ENCODE data around the gene HOXA4.

The HOXA4 gene

DNA sequence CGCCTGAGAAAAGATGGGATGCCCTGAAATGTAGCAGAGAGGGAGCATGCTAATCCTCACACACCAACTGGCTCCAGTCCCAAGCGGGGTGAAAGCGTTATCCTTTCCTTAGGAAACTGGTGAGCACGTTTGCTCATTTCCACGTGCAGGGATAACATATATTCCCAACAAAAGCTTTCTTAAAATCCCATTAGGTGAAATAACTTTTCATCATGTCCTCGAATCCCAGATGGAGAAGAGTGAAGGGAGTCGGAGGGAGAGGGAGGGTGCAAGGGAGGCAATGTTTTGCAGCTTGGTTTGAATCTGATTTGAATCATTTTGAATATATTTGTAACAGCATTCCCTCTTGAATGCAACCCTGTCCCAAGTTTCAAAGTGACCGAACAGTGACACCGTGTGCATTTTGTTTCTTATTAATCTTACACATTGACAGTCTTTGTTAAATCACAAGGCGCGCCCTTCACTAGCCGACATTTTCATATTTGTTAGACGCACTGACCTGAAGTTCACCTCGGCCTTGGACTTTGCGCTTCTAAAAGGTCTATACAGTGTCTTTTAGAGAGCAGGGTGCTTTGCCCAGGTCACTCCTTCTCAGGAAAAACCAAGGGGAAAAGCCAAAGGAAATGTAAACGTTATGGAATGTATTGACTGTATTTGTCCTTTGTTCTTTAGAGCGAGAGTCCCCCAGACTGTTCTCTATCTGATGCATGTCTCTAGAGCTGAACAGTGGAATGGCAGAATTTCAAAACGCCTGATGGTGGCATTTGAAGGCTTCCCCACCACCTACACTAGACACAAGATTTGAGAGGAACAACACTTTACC, 3.1 kb upstream of the HOXA4 start:
- DNase-seq (ENCODE audit: low read depth), result no peak

- DNase-seq (ENCODE audit: low read depth), result no peak
Observed at GRCh38 chr7:27132978-27133377, 2.4 kb upstream of the HOXA4 start.

DNA sequence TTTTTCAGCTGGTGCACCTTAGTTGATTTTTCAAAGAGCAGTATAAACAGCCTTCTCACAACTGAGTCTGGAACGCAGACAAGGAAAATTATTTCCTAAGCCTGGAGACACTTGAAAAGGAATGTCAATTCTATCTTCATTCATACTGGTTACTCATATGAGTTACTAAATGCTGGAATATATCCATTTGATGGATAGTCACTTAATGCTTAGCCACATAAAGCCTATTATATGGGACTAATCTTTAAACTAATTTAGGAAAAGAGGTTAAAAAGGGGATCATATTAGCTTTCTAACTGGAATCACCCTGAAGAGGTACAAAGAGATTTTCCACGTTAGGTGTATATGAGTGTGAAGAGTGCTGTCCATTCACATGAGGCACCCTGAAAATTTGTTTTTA, 1.7 kb upstream of the HOXA4 start:
- no peak for DNase-seq (ENCODE audit: low read depth)

- DNase-seq (ENCODE audit: low read depth), result no peak
Observed at GRCh38 chr7:27131390-27131819, 848 bp upstream of the HOXA4 start.

GRCh38 chr7:27129729-27130539, 623 bp downstream of the HOXA4 start:
- no peak for DNase-seq (ENCODE audit: low read depth)

DNA sequence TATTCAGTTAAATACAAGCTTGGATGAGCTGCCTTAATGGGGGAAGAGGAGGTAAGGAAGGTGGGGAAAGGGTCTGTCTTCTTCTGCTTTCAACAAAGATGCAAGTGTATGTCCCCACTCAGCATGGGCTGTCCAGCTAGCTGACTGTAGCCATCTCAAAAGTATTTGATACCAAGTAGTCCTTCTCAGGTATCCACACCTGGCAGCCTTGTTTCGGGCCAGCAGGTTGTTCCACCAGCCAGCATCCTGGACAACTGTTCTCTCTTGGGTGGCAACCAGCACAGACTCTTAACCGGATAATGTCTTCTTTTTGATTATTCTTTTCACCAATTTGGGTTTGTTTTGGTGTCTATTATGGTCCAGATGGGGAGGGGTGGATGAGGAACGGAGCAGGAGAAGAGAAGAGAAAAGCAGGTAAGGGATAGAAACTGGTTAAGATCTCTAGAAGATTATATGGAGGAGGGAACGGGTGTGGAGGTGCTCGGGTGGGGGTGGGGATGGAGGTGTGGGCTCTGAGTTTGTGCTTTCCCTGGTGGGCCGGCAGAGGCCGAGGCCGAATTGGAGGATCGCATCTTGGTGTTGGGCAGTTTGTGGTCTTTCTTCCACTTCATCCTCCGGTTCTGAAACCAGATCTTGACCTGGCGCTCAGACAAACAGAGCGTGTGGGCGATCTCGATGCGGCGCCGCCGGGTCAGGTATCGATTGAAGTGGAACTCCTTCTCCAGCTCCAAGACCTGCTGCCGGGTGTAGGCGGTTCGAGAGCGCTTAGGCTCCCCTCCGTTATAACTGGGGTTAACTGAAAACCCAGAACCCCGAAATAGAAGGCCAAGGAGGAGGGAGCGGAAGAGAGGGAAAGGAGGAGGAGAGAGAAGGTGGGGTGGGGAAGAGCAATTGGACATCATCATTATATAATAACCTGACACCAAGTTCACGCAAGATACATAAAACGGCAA, 1.5 kb downstream of the HOXA4 start:
- no peak for DNase-seq (ENCODE audit: low read depth)

DNA sequence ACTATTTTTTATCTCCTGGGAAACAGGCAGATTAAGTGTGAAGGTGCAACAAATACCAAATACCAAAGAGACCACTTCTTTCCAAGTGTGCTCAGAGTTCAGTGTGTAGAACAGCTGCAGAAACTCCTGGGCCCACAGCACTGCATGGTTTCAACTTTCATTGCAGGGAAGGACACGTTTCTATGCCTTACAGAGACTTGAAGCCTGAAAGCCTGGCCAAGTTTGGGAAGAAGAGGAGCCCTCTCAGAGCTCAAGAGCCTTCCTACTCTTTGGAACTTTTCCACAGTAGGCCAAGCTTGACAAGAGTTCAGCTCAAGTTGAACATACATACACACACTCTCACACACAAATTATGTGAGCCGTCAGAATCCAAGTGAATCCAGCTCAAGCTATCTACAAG, 2.5 kb downstream of the HOXA4 start:
- no peak for DNase-seq (ENCODE audit: low read depth)

DNA sequence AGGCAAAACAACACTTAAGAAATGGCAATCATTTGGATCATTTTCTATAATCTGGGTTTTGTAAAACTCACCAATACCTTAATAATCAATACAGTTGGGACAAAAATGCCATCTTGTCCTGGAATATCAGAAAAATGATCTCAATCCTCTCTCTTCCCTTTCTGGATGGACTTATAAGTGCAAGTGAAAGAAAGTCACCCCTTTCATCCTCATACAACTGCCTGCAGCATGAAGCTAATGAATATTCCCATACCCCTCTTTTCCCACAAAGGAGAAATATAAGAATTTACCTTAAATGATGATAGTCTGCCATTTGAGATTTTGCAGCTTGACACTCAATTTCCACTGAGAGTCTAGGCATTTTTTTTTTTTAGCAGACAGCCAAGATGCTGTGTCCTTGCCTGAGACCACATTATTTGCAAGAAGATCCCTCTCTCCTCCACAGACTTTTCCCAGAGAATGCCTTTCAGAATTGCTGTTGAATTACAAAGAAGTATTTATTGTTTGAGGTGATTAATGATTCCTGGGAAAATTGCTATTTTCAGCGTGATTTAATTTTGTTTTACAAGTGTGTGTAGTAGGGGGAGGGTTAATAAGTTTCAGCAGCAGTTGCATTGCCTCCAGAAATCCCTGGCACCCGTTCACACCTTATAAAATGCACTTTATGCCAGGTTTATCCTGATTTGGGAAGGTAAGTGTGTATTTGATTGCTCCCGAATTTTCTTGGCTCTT, 3.8 kb downstream of the HOXA4 start:
- DNase-seq (ENCODE audit: low read depth), result no peak

GRCh38 chr7:27125986-27126394, 4.6 kb downstream of the HOXA4 start:
- DNase-seq (ENCODE audit: low read depth), result no peak

- no peak for DNase-seq (ENCODE audit: low read depth)
Observed at GRCh38 chr7:27124902-27125689, 5.5 kb downstream of the HOXA4 start.

GRCh38 chr7:27124096-27124901, 6.3 kb downstream of the HOXA4 start:
- peak; percentile 59 for DNase-seq (ENCODE audit: low read depth)

GRCh38 chr7:27123477-27124053, 7.0 kb downstream of the HOXA4 start:
- no peak for DNase-seq (ENCODE audit: low read depth)

- no peak for DNase-seq (ENCODE audit: low read depth)
Observed at GRCh38 chr7:27123007-27123476, 7.5 kb downstream of the HOXA4 start.

DNA sequence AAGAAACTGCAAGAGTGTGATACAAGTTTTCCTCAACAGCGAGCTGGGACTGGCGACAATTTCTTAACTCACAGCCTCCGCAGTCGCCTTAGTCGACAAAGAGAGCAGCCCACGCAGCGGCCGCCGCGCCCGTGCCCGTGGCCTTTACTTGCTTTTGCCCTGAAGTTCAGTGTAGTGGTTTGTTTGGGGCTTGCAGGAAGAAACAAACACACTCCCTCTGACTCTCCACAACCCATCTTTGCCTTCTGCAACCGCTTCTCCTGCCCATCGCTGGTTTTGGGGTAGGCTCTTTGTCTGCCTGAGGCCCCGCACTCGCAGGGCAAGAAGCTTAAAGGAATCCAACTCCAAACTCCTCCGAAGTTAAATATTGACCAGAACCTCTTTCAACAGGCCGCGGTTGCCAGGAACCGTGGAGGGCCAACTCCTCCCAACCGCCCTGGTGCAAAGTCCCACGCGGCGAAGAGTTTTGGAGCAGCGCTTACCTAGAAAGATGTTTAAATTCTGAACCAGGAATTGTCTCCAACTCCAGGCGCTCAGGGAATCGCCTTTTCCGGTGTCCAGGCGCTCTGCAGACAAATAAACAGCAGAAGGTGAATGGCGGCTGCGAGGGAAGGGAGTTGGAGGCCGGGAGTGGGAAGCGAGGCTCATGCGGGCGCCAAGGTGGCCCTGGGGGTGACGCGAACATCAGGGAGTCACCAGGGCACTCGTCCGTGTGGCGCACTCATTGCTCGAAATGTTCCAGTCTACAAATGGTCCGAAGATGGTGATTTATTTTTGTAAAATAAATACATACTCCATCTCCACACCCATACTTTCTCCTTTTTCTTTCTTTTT, 8.3 kb downstream of the HOXA4 start:
- DNase-seq (ENCODE audit: low read depth), result no peak

DNA sequence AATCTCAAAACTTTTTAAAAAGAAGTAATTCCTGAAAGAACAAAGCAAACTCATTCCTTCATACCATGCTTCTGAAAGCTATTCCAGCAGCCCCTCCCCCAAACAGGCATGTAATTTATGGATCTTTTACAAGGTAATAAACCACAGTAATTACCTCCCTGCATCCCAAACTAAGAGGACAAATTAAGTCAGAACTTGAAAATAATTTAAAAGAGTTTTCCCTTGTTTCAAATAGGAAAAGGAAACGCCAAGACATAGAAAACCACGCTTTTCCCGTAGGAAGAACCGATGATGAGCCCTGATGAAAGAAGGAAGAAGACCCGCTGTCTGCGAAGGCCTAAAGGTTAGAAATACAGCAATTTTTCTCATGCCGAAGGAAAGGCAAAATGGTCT, 8.9 kb downstream of the HOXA4 start:
- no peak for DNase-seq (ENCODE audit: low read depth)

- no peak for DNase-seq (ENCODE audit: low read depth)
Observed at GRCh38 chr7:27119412-27119911, 11.1 kb downstream of the HOXA4 start.

DNA sequence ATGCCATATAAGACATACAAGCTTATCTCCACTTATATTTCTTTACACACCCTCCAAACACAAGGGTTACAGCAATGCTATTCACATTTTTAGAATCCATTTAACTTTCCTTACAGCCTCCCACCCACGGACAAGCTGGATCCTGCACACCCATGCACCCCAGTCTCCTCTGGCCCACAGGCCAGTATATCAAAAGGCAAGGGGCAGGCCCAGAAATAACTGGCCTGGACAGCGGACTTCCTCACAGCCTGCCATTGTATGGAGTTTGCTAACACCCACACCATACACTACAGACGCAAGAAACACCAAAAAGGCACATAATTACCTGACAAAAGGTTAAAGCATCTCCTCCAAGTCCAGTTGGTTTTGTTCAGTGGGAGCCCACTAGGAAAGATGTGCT, 12.0 kb downstream of the HOXA4 start:
- no peak for DNase-seq (ENCODE audit: low read depth)

GRCh38 chr7:27117887-27118491, 12.6 kb downstream of the HOXA4 start:
- no peak for DNase-seq (ENCODE audit: low read depth)
